ENCODE measurements around the gene GPHN. TPM values are rescaled to one million over a fixed set of nuclear protein-coding genes. Genes with fewer than 3 reads are reported as not detected.

The GPHN gene
- total and polyA plus RNA-seq, 2 donors (not counting 3 experiments of a cell fraction or from before 2014, with no cell fraction given): 5.1 to 23.2 TPM

- H4K20me1 ChIP-seq (replicated peaks; ENCODE audit: control insufficient read depth, extremely low read depth, insufficient read depth, low read length): no peaks in the 10 kb centered on the region
- ChIA-PET POLR2A (no interaction called here), CTCF (interaction anchor here (1.1 kb wide), 1 partner anchor 40 kb away, joined by 3 read pairs; no protein-coding TSS in a partner anchor)
- FAIRE-seq (no peak), DNase-seq (ENCODE audit: low read depth, low spot score) (no peak)
- no peaks in the 10 kb centered on the region for H3K36me3 ChIP-seq (ENCODE audit: control insufficient read depth in 2 of 2, extremely low read depth in 1 of 2, insufficient read depth in 2 of 2, low read length in 2 of 2)
- no peaks in the 10 kb centered on the region for H3K4me1 ChIP-seq (ENCODE audit: control insufficient read depth, extremely low read depth, insufficient read depth, low read length)
- H3K4me2 ChIP-seq (ENCODE audit: insufficient read depth, low read length): no peak overlapping the region
- no peaks in the 10 kb centered on the region for H3K9me1 ChIP-seq (replicated peaks; ENCODE audit: control insufficient read depth, extremely low read depth, insufficient read depth, low read length)
- H3K79me2 ChIP-seq (ENCODE audit: control insufficient read depth, insufficient read depth, low read length): no peaks in the 10 kb centered on the region
- H3K27me3 ChIP-seq (ENCODE audit: control insufficient read depth in 2 of 2, insufficient read depth in 2 of 2, low read length in 2 of 2): no peaks in the 10 kb centered on the region
- no peaks in the 10 kb centered on the region for H3K9me3 ChIP-seq (replicated peaks; ENCODE audit: control insufficient read depth, insufficient read depth, low read length)
- TF ChIP-seq FOS (IDR thresholded peaks at IDR 0.05; ENCODE audit: borderline replicate concordance, insufficient read depth, low read length): no peak
- no peak for TF ChIP-seq GATA2 (IDR thresholded peaks at IDR 0.05; ENCODE audit: insufficient read depth, insufficient read length, low read depth, low read length)
- TF ChIP-seq POLR2AphosphoS5 (IDR thresholded peaks at IDR 0.05; ENCODE audit: insufficient read depth, low read depth, low read length): no peak
- TF ChIP-seq JUN (IDR thresholded peaks at IDR 0.05; ENCODE audit: borderline replicate concordance, insufficient read depth, insufficient read length, low read depth): no peak
- TF ChIP-seq CTCF (IDR thresholded peaks at IDR 0.05; ENCODE audit: extremely low read depth in 1 of 2, insufficient read depth in 1 of 2, low read depth in 1 of 2, low read length in 2 of 2): no peak
- TF ChIP-seq MYC (IDR thresholded peaks at IDR 0.05; ENCODE audit: low read depth, low read length): no peak
- TF ChIP-seq EZH2 (IDR thresholded peaks at IDR 0.05; ENCODE audit: borderline replicate concordance, low read depth, low read length, severe bottlenecking): no peak
- no peak for TF ChIP-seq POLR2A (IDR thresholded peaks at IDR 0.05; ENCODE audit: low read depth, low read length)
- no peak for TF ChIP-seq MAX (IDR thresholded peaks at IDR 0.05; ENCODE audit: insufficient read depth, insufficient read length)
- no peak overlapping the region for H2AFZ ChIP-seq (ENCODE audit: low read depth, low read length)
- H3K4me3 ChIP-seq (replicated peaks in 1 of 3; ENCODE audit: insufficient read depth in 1 of 3, low read depth in 1 of 3, low read length in 3 of 3): no peak overlapping the region
- no TSS peak for BruUV-seq (replicated peaks)
- no peak overlapping the region for H3K27ac ChIP-seq (ENCODE audit: insufficient read depth, low read depth, low read length)
- intact Hi-C loops (cut with micrococcal nuclease) (no loop called here), dilution Hi-C loops (cut with MboI; ENCODE audit: extremely low pct_ligation_motif_present, low sequenced_read_pairs) (no loop called here)
- no peak overlapping the region for H3K9ac ChIP-seq (replicated peaks; ENCODE audit: extremely low read depth, insufficient read depth, low read length)
These were observed 508.9 kb downstream of the GPHN start for GRCh38 chr14:67016856-67017255.
